DOHH2 (cell line): ENCODE measurements around the gene P4HTM.

ENCODE experiments used
- H3F3A ChIP-seq: fragments of 200-600 bp; sonication (generic), shearing (Covaris generic); 2 replicates; pipeline ENCODE4 v1.6.0; 2016; ENCODE audit warnings: antibody characterized with exemption, mild to moderate bottlenecking; ENCODE audit not compliant: control insufficient read depth, insufficient read depth
- H3K27ac ChIP-seq: fragments of 200-600 bp; sonication (generic); 2 replicates; pipeline ENCODE4 v1.5.1; 2014; ENCODE audit warnings: low read depth, mild to moderate bottlenecking, low read length, moderate library complexity
- H3K27me3 ChIP-seq: fragments of 200-600 bp; sonication (generic); 2 replicates; pipeline ENCODE4 v1.6.1; 2014; ENCODE audit warnings: mild to moderate bottlenecking, low read length, mixed read lengths; ENCODE audit not compliant: control insufficient read depth
- H3K36me3 ChIP-seq: fragments of 200-600 bp; sonication (generic); 2 replicates; pipeline ENCODE4 v1.6.1; 2014; ENCODE audit warnings: mild to moderate bottlenecking, low read length, moderate library complexity, mixed read lengths; ENCODE audit not compliant: control insufficient read depth
- H3K4me1 ChIP-seq: fragments of 200-600 bp; sonication (generic); 2 replicates; pipeline ENCODE4 v1.6.1; 2014; ENCODE audit warnings: mild to moderate bottlenecking, low read length, mixed read lengths; ENCODE audit not compliant: control insufficient read depth
- H3K4me2 ChIP-seq: fragments of 200-600 bp; sonication (generic); 2 replicates; pipeline ENCODE4 v1.6.0; 2014; ENCODE audit warnings: mild to moderate bottlenecking, low read length, moderate library complexity
- H3K4me3 ChIP-seq: fragments of 200-600 bp; sonication (generic); 2 replicates; pipeline ENCODE4 v1.5.1; 2014; ENCODE audit warnings: mild to moderate bottlenecking, low read length, mixed read lengths
- H3K79me2 ChIP-seq: fragments of 200-600 bp; sonication (generic); 2 replicates; pipeline ENCODE4 v1.6.1; 2014; ENCODE audit warnings: mild to moderate bottlenecking, low read length, mixed read lengths; ENCODE audit not compliant: control insufficient read depth
- H3K9me2 ChIP-seq: fragments of 200-600 bp; sonication (generic); replicated peaks from 2 replicates; pipeline ENCODE4 v1.6.1; 2014; ENCODE audit warnings: mild to moderate bottlenecking, low read length, mixed read lengths; ENCODE audit not compliant: control insufficient read depth
- H3K9me3 ChIP-seq: fragments of 200-600 bp; sonication (generic); 2 replicates; pipeline ENCODE4 v1.6.1; 2014; ENCODE audit warnings: antibody characterized with exemption, low read length, mixed read lengths; ENCODE audit not compliant: control insufficient read depth, insufficient read depth
- H4K20me1 ChIP-seq: fragments of 200-600 bp; sonication (generic); 2 replicates; pipeline ENCODE4 v1.6.0; 2014; ENCODE audit warnings: low read depth, mild to moderate bottlenecking, antibody characterized with exemption, low read length, moderate library complexity; ENCODE audit not compliant: control insufficient read depth, insufficient read depth
- EZH2phosphoT487 ChIP-seq: fragments of 200-600 bp; sonication (generic); IDR thresholded peaks from 2 replicates; pipeline ENCODE4 v1.6.1; 2017; ENCODE audit warnings: borderline replicate concordance, mild to moderate bottlenecking, antibody characterized with exemption, low read length, moderate library complexity, mixed read lengths
- TF ChIP-seq, protein P1 (sequence below): fragments of 200-600 bp; sonication (generic); IDR thresholded peaks from one replicate; pipeline ENCODE4 v1.5.1; 2014; ENCODE audit warnings: antibody characterized with exemption, mild to moderate bottlenecking, low read depth, low read length; ENCODE audit not compliant: poor library complexity, severe bottlenecking

The P4HTM gene

GRCh38 chr3:48990636-48991469 lies 812 bp downstream of the P4HTM start:
- Histone ChIP-seq H3K27ac (peak overlapping the region; percentile 33; the same call in 1 of the 2 replicates), H3K9me3 (no peaks in the 10 kb centered on the region), H3K4me2 (peak overlapping the region; percentile 96), H3K4me1 (peaks cover 29% of the 10 kb centered on the region), H4K20me1 (no peaks in the 10 kb centered on the region), H3K79me2 (peaks cover 37% of the 10 kb centered on the region), H3K27me3 (no peaks in the 10 kb centered on the region), H3F3A (peaks cover 10% of the 10 kb centered on the region), H3K4me3 (peak overlapping the region; percentile 88), H3K36me3 (peaks cover 30% of the 10 kb centered on the region), H3K9me2 (no peaks in the 10 kb centered on the region)
- TF ChIP-seq, protein P1, sequence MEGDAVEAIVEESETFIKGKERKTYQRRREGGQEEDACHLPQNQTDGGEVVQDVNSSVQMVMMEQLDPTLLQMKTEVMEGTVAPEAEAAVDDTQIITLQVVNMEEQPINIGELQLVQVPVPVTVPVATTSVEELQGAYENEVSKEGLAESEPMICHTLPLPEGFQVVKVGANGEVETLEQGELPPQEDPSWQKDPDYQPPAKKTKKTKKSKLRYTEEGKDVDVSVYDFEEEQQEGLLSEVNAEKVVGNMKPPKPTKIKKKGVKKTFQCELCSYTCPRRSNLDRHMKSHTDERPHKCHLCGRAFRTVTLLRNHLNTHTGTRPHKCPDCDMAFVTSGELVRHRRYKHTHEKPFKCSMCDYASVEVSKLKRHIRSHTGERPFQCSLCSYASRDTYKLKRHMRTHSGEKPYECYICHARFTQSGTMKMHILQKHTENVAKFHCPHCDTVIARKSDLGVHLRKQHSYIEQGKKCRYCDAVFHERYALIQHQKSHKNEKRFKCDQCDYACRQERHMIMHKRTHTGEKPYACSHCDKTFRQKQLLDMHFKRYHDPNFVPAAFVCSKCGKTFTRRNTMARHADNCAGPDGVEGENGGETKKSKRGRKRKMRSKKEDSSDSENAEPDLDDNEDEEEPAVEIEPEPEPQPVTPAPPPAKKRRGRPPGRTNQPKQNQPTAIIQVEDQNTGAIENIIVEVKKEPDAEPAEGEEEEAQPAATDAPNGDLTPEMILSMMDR = peak; percentile 16
- TF ChIP-seq EZH2phosphoT487 = no peak

GRCh38 chr3:48991851-48992545 lies 2.0 kb downstream of the P4HTM start:
- no peak for TF ChIP-seq EZH2phosphoT487
- TF ChIP-seq, protein P1 = no peak

GRCh38 chr3:48993834-48994233 lies 3.8 kb downstream of the P4HTM start:
- no peaks in the 10 kb centered on the region for H3K27me3 ChIP-seq
- H3F3A ChIP-seq = 0 out of 2 replicates have a peak, but pooled peaks cover 3% of the 10 kb centered on the region
- peaks cover 24% of the 10 kb centered on the region for H3K4me1 ChIP-seq
- H3K9me2 ChIP-seq = no peaks in the 10 kb centered on the region
- H3K9me3 ChIP-seq = no peaks in the 10 kb centered on the region
- no peak overlapping the region for H3K4me3 ChIP-seq
- H3K36me3 ChIP-seq = peaks cover 22% of the 10 kb centered on the region
- peaks cover 37% of the 10 kb centered on the region for H3K79me2 ChIP-seq
- no peaks in the 10 kb centered on the region for H4K20me1 ChIP-seq
- TF ChIP-seq, protein P1 = no peak
- no peak for TF ChIP-seq EZH2phosphoT487
- no peak overlapping the region for H3K4me2 ChIP-seq
- H3K27ac ChIP-seq = no peak overlapping the region

More at GRCh38 chr3:48991851-48992545, 2.0 kb downstream of the P4HTM start:
- H3K4me2 ChIP-seq = peak overlapping the region; percentile 96
- H3K9me3 ChIP-seq = no peaks in the 10 kb centered on the region
- 0 out of 2 replicates have a peak, but pooled peaks cover 3% of the 10 kb centered on the region for H3F3A ChIP-seq
- H3K27ac ChIP-seq = no peak overlapping the region
- peak overlapping the region; percentile 88 for H3K4me3 ChIP-seq
- peaks cover 22% of the 10 kb centered on the region for H3K36me3 ChIP-seq
- H3K27me3 ChIP-seq = no peaks in the 10 kb centered on the region
- no peaks in the 10 kb centered on the region for H4K20me1 ChIP-seq
- peaks cover 29% of the 10 kb centered on the region for H3K4me1 ChIP-seq
- H3K79me2 ChIP-seq = peaks cover 37% of the 10 kb centered on the region
- H3K9me2 ChIP-seq = no peaks in the 10 kb centered on the region
